ENCODE data around the gene RABGGTA. TPM values are rescaled to one million over a fixed set of nuclear protein-coding genes. Genes with fewer than 3 reads are reported as not detected.

The RABGGTA gene
- total and polyA plus RNA-seq, 9 of the 15 experiments (the other 6 are each of a cell fraction or from before 2014, with no cell fraction given): 4.5 to 24.2 (median 15.5) TPM

DNA sequence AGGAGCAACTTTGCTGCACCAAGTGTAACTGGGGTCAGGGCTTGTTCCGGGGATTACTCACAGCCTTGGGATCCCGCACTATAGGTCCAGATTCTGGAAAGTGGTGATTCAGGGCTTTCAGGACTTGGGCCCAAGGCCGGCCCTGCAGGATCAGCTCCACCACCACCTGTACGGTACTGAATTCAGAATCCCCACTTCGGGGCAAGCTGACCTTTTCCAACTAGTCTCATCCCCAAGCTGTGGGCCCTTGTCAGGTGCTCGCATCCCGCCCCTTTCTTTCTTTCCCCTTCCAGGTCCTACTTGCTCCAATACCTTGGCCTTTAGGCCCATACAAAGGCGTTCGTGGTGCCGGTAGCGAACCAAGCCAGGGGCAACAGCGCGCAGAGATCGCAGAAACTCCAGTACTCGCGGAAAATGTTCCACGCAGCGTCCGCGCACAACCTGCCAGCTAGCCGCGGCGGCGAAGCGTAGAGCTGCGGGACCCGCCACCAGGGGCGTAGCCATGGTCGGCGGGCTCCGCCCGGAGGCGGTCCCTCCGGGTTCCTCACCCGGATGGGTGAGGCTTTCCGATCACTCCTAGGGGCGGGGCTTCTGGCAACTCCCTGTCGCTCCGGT is 29.5 kb downstream of the RABGGTA start (continued):
- TF ChIP-seq SIN3A (IDR thresholded peaks at IDR 0.05; ENCODE audit: borderline replicate concordance in 2 of 2, control insufficient read depth in 1 of 2, low read depth in 2 of 2, low read length in 2 of 2) (peak in 1 of 2 experiments; percentile 31; a peak in 1 of 4 replicates), TSHZ1 (CRISPR knock-in tag; IDR thresholded peaks at IDR 0.05) (no peak), HINFP (tag; conservative IDR thresholded peaks at IDR 0.05; ENCODE audit: low read depth) (peak; percentile 71; the same call in 1 of the 2 replicates), ATF4 (CRISPR knock-in tag; IDR thresholded peaks at IDR 0.05) (no peak), ZFX (CRISPR knock-in tag; IDR thresholded peaks at IDR 0.05) (0 out of 2 replicates have a peak, but pooled peaks have one; percentile 27), YY1 (IDR thresholded peaks at IDR 0.05; ENCODE audit: borderline replicate concordance in 1 of 3, control insufficient read depth in 1 of 3, extremely low read depth in 1 of 3, insufficient read depth in 3 of 3, insufficient read length in 1 of 3, insufficient replicate concordance in 2 of 3, low read depth in 1 of 3, low read length in 2 of 3) (peak in 1 of 3 experiments; percentile 32), AFF1 (IDR thresholded peaks at IDR 0.05; ENCODE audit: low read depth in 1 of 2, partially characterized antibody in 2 of 2) (peak in 1 of 2 experiments; percentile 91), NFIC (IDR thresholded peaks at IDR 0.05) (peak; percentile 92), CBFB (CRISPR knock-in tag; IDR thresholded peaks at IDR 0.05) (no peak), E2F6 (IDR thresholded peaks at IDR 0.05; ENCODE audit: borderline replicate concordance in 1 of 2, extremely low read depth in 1 of 2, insufficient read depth in 1 of 2, insufficient read length in 1 of 2, low read depth in 1 of 2, low read length in 1 of 2, poor library complexity in 1 of 2, severe bottlenecking in 1 of 2) (no peak)

Measured in K562 (cell line).